GM18520 (cell line): Measurements from ENCODE around the gene ESPNL.
"Not testable (repeated sequence)": the region's sequence is repeated elsewhere in the genome, so short reads cannot be mapped to it uniquely, and the experiment has no call there.

ENCODE experiments used
- ATAC-seq: cut with Tn5 transposase; IDR thresholded peaks from one replicate; pipeline ENCODE4 v1.9.1; 2021; ENCODE audit not compliant: unreplicated experiment

Gene ESPNL

DNA sequence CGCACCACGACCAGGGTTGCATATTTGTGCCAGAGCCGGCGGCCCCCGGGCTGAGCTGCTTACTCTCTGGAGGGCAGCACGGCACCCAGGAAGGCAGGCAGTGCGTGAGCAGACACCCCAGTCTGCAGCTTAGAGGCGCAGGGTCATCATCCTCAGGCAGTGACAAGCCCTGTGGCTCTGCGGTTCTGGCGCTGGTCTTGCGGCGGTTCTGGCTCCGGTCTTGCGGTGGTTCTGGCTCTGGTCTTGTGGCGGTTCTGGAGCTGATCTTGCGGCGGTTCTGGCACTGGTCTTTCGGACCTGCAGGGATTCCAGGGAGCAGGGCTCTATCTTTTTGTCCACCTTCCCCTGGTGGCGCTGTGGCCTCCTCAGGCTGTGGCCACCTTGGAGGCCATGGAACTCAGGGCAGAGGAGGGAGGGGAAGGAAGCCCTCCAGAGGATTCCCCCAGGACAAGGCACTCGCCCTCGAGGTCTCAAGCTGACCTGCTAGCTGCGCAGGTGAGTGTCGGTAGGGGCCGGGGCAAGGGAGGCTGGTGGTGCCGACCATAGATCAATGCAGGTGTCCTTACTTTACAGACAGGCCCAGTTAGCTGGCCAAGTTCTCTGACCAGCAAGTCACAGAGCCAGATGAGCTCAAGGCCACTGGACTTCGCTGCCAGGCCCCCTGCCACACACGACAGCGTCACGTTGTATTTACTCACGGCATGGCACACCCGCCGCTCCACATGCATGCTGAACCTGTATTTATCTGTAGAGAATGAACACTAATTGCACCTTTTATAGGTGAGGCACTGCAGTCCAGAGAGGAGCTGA lies 14.9 kb downstream of the ESPNL start:
- no peak for ATAC-seq

DNA sequence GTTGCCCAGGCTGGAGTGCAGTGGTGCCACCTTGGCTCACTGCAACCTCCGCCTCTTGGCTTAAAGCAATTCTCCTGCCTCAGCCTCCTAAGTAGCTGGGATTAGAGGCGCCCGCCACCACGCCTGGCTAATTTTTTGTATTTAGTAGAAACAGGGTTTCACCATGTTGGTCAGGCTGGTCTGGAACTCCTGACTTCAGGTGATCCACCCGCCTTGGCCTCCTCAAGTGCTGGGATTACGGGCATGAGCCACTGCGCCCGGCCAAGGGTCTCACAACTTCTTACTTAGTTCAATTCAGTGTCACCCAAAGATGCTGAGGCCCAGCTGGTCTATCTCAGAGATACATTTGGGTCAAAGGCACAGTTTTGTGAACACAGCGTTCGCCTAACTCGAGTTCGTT lies 15.6 kb downstream of the ESPNL start:
- not testable (repeated sequence) for ATAC-seq

DNA sequence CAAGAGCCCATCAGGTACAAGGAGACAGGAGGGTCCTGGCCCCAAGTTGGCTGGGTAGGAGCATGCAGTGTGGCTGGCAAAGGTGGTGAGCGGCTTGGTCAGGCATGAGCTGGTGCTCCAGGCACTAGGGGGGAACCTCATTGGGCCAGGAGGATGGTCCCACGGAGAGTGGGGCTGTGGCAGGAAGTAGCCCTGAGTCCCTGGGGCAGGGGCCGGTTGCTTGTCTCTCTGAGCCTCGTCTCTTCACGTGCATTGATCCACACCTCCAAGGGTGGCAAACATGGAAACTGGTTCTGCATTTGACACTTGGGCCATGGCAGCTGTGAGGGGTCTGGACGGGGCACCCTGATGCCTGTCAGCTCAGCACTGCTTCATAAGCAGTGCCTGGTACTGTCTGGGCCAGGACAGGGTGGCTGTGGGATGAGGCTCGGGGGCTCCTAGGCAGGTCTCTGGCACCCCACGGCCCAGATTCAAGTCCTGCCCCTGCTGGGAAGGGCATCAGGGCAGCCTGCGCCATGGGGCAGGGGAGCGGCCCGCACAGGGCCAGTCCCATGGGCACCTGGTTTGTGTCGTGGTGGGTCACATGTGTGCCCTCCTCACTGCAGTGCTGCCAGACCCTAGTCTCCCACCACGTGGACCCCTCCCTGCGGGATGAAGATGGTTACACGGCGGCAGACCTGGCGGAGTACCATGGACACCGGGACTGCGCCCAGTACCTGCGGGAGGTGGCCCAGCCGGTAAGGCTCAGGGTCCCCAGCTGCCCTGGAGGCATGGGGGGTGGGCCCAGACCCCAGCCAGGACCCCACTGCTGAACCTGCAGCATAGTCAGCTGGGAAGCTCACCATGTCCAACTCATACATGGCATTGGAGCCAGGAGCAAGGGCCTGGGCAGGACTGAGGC lies 16.4 kb downstream of the ESPNL start:
- ATAC-seq, result no peak

DNA sequence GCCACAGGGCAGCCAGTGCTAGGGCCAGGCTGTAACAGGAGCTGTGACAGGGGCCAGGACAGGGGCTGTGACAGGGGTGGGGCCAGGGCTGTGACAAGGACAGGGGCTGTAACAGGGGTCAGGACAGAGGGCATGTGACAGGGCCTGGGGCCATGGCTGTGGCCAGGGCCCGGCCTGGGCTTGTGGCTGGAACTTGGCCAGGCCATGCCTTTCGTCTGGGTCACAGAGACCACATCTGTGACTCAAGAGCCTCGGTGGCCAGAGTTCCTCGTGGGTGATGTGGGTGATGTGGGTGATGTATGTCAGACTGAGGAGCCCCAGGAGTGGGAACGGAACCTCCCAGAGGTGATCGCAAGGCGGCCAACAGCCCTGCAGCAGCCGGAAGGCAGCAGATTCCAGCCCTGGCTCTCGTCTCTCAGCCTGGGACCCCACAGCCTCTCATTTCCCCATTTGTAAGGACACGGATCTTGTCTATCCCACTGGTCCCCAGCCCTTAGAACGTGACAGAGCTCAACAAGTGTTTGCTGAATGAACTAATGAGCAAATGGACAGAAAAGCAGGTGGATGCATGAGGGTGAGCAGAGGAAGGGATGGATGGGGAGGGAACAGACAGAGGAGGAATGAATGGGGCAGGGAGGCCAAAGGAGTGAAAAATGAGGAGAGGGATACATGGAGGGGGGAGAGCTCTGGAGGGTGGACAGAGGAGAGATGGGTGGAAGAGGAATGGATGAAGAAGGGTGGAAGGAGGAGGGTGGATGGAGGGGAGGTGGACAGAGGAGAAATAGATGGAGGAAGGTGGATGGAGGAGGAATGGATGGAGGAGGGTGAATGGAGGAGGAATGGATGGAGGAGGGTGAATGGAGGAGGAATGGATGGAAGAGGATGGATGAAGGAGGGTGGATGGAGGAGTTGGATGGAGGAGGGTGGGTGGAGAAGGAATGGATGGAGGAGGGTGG lies 17.3 kb downstream of the ESPNL start:
- ATAC-seq, result no peak

DNA sequence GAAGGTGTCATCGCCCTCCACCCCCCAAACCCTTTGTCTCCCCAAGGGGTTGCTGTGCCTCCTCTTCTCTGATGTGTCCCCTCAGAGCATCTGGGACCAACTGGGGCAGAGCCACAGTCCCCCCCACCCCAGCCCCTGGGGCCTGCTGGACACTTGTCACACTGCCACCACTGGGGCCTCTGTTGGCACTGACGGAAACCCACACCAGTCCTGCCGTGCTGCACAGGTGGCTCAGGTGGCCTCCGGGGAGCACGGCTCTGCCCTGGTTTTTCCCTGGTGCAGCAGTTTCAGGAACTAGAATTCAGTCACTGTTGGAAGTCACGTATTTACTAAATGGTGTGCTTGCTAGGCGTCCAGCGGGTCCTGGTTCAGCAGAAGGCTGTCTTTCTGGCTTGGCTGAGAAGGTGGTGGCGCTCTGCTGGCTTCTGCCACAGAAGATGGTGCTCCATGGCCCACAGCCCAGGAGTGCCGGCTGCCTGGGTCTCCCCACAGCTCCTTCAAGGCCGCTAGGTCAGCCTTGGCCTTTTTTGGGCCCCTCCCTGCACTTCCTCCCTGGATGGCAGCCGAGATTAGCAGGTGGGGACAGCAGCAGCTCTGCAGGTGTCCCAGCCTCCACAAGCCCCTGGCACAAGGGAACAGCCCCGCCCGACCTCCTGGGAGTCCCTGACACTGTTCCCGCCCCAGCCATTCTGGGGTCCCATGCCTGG lies 19.8 kb downstream of the ESPNL start:
- no peak for ATAC-seq

DNA sequence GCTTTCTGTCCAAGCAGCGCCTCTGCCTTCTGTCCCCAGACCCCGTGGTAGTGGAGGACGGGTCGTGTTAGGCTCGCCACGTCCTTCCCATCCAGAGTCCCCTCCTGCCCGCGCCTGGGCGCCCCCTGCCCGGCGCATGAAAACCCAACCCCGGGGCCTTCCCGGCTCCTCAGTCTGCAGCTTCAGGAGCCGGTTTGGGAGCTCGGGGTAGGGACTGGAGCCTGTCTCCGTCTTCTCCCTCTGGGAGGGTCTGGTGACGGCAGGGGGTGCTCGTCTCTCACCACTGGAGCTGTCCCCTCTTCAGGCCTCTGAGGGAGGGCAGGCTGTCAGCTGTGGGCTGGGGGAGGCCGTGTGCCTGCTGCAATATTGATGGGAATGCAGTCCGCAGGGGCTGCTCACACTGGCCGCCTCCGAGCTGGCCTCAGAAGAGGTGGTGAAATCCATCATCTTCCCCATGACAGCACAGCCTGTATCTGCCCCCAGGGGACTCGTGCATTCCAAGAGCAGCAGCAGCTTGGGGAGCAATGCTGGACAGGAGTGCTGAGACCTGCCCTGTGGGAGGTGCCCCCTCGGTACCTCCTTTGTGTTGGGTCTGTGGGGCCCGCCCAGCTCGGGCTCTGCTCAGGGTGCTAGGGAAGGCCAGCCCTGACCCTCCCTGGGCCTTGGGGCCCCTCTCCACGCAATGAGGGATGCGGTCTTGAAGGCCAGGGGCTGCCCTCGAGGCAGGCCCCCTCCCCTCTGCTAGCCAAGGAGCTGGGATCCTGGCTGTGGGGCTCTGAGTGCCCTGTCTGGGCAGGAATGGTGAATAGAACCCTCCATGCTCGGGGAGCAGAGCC lies 20.5 kb downstream of the ESPNL start:
- ATAC-seq, result no peak

DNA sequence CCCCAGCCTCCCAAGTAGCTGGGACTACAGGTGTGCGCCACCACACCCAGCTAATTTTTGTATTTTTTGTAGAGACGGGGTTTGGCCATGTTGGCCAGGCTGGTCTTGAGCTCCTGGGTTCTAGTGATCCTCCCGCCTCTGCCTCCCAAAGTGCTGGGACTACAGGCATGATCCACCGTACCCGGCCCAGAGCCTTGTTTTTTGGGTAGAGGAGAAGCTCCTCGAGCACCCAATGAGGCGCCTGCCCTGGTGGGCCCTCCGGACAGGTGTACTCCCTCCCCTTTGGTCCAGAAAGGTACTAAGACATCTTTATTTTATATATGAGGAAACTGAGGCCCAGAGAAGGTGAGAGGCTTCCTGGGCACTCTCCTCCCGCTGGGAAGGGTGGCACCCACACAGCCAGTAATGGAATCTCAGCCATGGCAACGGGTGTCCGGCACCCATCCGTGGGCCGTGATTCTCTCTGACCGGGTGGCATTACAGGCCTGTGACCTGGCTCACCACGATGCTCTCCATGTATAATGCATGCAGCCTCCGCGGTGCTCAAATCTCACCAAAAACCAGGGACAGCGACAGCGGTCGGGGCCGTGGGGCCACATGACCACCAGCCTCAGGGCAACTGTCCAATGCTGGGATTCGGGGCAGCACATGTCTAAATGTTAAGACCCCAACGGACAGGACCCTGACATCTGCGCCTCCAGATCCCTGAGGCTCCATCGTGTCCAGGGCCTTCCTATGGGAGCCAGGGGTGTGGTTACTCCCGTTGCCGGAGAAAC lies 21.6 kb downstream of the ESPNL start:
- ATAC-seq, result no peak

DNA sequence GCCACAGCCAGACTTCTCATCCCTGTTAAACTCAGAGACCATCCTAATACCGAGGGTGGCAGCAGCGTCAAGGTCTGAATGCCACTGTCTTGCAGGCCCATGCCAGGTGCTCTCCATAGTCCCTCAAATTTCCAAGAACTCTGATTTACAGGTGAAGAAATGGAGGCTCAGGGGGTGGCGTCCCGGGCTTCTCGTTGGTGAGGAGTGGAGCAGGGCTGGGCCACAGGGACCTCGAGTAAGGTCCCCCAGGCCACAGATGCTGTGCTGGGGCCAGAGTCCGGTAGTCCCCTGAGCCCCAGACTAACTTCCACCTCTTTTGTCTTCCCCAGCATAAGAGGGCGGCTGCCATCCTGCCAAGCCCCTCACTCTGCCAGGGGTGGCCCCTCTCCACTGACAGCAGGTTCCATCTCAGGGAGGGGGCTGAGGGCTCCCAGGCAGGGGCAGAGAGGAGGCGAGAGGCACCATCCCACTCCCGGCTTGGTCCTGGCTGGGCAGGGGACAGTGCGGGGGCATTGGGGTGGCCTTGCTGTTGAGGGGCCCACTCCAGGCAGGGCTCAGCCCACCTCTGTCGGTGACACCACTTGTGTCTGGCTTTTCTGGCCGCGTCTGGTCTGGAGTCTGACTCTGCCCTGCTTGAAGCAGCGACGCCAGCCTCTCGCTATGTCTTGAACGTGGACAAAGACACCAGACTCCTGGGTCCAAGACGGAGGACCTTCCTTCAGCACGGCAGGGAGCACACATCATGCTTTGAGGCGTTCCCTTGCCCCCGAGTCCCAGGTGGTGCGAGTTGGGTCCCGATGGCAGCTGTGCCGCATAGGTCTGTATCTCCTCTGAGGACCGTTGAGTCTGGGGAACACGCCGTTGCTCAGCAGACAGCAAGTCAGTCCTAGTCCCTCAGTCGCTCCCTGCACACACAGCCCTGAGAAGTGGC lies 22.4 kb downstream of the ESPNL start:
- ATAC-seq, result no peak

DNA sequence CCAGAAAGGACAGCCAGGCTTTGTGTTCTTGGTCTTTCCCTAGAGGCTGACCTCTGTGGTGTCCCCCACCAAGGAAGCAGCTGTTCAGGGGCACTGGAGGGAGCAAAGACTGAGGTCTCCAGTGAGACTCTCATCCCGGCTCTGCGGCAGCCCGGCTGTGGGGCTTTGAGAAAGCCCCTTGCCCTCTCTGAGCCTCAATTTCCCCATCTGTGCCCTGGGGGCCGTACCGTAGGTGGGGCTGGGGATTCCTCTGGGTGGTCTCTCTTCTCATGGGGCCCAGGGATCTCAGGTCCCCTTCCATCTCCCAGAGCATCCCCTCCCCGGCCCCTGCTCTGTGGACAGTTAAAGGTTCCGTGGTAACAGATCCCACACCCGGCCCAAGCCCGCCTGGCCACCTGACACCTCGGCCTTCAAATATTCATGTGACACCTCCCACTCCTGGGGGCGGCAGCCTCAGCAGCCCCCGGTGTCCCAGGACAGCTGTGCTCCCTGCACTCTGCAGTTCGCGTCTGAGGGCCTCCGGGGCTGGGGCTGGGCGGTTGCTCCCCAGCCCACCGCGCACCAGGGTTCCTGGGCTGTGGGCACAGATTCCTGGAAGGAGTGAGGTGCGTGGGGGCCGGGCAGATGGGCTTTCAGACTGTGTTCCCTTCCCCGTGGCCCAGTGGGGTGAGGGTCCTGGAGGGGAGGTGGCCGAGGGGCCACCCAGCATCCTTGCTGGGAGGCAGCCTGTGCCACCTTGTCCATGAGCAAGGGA lies 23.3 kb downstream of the ESPNL start:
- no peak for ATAC-seq

DNA sequence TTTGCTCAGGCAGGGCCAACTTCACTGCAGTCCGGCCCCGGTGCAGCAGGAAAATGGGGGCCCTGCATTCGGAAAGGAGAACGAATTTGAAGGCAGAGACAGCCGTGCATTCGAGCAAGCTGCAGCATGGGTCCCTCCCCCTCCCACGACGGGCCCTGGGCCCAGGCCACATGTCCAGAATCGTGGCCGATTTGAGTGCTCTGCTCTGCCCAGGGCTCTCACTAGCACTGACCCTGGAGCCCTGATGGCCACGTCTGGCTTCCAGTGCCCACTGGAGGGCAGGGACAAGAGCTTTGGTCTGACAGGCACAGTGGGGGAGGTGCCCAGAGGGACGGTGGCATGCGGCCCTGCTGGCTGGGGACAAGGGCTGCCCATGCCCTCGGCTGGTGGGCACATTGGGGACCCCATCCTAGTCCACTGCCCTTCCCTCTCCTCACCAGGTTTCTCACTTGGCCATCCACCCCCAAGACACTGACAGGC lies 23.9 kb downstream of the ESPNL start:
- ATAC-seq, result no peak

DNA sequence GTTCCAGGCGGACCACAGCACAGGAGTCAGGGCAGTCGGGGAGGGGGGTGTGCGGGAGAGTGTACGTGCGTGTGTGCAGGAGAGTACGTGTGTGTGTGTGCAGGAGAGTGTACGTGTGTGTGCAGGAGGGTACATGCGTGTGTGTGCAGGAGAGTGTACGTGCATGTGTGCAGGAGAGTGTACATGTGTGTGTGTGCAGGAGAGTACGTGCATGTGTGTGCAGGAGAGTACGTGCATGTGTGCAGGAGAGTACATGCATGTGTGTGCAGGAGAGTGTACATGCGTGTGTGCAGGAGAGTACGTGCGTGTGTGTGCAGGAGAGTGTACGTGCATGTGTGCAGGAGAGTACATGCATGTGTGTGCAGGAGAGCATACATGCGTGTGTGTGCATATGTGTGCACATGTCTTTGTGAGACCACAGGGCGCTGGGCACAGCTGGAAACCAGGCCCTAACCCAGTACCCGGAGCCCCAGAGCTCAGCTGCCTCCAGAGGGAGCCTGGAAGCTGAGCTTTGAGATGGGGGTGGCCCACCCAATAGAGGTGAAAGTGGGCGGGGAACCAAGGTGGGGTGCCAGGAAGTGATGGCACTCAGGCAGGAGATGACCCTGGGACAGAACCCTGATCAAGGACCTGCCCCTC lies 24.5 kb downstream of the ESPNL start:
- ATAC-seq, result no peak

DNA sequence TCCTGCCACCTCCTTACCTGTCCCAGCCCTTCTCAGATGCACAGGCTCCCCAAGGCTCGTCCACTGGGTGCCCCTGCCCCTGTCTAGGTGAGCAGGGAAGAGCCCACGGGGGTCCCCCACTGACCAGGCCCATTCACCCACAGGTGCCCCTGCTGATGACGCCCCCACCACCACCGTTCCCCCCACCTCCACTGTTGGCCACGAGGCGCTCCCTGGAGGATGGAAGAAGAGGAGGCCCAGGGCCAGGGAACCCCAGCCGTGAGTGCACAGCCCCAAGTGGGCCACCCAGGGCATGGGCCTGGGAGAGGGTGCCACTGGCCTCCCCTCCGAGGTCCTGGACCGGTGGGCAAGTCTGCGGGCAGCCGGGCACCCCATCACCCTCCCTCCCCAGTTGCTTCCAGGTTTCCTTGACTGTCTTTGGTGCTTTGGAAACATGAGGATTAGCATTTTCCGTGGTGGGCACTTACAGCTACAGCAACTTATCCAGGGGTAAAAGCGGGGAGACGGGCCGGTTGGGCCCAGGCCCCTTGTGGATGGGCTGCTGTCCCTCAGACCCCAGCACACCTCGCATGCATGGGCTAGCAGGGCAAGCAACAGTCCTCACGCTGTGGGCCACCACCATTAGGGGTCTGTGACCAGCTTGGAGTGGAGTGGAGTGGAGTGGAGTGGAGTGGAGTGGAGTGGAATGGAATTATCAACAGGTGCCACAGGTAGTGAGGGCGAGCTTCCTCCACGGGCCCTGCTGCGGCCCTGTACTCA lies 25.2 kb downstream of the ESPNL start:
- ATAC-seq, result no peak

DNA sequence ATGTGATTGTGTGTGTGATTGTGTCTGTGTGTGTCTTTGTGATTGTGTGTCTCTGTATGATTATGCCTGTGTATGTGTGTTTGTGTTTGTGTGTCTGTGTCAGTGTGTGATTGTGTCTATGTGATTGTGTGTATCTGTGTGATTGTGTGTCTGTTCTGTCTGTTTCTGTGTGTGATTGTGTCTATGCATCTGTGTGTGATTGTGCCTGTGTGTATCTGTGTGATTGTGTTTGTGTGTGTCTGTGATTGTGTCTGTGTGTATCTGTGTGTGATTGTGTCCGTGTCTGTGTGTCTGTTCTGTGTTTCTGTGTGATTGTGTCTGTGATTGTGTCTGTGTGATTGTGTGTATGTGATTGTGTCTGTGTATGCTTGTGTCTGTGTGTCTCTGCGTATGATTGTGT lies 26.2 kb downstream of the ESPNL start:
- ATAC-seq, result no peak

DNA sequence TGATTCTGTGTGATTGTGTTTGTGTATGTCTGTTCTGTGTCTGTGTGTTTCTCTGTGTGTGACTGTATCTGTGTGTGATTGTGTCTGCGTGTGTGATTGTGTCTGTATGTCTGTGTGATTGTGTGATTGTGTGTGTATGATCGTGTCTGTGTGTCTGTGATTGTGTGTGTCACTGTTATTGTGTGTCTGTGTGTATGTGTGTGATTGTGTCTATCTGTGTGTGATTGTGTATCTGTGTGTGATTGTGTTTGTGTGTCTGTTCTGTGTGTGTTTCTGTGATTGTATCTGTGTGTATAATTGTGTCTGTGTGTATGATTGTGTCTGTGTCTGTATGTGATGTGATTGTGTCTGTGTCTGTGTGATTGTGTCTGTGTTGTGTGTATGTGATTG lies 26.6 kb downstream of the ESPNL start:
- ATAC-seq, result no peak

DNA sequence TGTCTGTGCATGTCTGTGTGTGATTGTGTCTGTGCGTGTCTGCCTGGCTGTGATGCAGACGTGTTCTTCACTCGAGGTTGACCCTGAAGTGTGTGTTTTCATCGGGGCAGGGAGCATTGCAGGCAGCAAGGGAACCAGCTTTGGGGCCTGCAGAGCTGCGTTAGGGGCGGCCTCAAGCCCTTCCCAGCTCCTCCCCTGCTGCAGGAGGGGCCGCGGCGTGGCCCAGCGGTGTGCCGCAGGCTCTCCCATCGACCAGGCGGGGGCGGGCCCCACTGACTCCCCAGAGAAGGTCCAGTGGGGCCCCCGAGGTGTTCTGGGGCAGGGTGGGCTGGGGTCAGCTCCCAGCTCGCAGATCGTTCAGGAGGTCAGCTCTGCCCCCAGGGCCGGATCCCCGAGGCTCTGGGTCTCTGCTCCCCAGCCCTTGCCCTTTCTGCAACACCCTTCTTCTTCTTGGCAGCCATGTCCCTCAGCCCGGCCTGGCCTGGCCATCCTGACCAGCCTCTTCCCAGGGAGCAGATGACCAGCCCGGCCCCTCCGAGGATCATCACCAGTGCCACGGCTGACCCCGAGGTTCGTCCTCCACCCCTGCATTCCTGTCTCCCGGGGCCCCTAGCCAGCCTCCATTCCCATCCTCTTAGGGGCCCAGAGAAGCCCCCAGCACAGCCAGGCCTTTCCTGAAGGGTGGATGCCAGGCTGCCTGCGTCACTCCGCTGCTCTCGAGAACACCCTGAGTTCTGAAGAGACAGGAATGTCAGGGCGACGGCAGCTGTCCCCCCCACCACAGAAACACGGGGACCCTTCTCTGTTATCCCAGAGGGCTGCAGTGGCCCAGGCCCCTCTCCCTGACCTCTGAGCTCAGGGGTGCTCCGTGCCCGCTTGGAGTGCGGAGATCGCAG lies 27.3 kb downstream of the ESPNL start:
- no peak for ATAC-seq
